GM18505 (cell line): ENCODE results near the gene BNIP1.
"Not testable (repeated sequence)": the region's sequence is repeated elsewhere in the genome, so short reads cannot be mapped to it uniquely, and the experiment has no call there.

Experiments
- ATAC-seq: cut with Tn5 transposase; IDR thresholded peaks from one replicate; pipeline ENCODE4 v1.9.1; 2021; ENCODE audit not compliant: unreplicated experiment
- POLR2A ChIP-seq: IDR thresholded peaks from 4 replicates; pipeline ENCODE4 v1.6.1; 2011; ENCODE audit warnings: borderline replicate concordance; ENCODE audit not compliant: insufficient read depth, insufficient read length; ENCODE audit errors: extremely low read depth

Gene BNIP1

DNA sequence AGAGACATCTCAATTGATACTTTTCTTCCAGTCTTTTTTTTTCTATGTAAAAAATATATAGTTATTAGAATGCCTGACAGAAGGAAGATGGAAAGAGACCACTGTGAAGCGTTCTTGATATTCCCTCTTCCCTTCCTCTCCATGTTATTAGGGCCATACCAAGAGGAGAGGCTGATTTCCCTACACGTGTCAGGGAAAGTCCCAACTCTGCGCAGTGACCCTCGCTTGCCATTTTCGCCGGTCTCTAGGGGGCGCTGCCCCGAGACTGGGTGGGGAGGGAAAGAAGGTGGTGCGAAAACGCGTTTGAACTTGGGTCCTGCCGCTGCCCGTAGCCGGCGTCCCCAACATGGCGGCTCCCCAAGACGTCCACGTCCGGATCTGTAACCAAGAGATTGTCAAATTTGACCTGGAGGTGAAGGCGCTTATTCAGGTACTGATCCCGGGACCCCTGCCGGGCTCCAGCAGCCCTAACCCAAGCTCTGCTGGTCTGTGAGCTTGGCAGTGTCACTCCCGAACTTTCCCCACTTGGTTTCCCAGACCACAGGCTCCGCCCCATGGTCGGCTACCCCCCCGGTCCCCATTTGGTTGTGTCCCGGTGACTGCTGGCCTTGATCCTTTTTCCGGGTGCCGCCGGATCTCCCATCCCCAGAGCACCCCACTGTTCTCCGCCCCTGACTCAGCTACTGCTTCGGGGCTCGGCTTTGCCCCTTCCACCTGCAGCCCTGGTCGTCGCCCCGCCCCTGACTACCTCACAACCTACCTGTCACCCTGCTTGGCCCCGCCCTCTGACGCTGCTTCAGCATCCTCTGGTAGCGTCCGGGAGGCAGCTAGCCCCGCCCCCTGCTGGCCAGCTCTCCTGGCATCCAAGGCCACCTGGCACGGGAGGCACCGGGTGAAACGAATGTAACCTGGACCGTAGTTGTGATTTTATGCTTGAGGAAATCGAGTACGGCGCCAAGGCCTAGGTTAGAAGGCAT, at the start of gene BNIP1:
Gene BNIP1 (plus strand): TSS at position 332 of the 977 bp plus-strand sequence. CDS start 15 bp downstream, at position 347.
- peak; percentile 86 for ATAC-seq
- TF ChIP-seq POLR2A: peak; percentile 86

GRCh38 chr5:173098787-173099186, 45.5 kb upstream of the BNIP1 start:
- no peak for ATAC-seq
- no peak for TF ChIP-seq POLR2A

- ATAC-seq: no peak
- no peak for TF ChIP-seq POLR2A
Measured at GRCh38 chr5:173099461-173099860, 44.9 kb upstream of the BNIP1 start.

DNA sequence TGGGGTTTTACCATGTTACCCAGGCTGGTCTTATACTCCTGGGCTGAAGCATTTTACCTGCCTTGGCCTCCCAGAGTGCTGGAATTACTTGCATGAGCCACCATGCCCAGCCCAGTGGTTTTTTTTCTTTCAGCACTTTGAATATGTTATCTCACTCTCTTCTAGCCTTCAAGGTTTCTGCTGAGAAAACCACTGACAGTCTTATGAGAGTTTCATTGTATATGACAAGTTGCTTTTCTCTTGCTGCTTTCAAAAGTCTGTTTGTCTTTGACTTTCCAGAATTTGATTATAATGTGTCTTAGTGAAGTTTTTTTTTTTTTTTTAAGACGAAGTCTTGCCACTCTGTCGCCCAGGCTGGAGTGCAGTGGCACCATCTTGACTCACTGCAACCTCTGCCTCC, 43.1 kb upstream of the BNIP1 start:
- TF ChIP-seq POLR2A: no peak
- ATAC-seq: no peak

DNA sequence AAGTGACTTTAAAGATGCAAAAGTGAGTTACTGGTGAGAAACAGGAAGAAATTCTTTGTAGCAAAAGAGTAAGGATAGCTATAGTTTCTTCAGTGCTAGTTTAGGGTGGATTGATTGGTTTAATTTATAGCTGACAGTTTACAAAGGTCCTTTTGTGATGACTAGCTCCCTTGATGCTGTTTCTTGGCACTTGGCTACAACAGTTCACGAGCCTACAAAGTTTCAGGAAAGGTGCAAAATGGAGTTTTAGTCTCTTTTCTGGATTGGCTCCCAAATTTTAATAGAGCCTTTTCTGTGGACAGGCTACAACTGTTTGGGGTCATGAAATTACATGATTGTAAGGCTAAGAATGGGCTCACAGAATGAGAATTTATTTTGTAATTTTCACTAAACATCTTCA, 40.9 kb upstream of the BNIP1 start:
- no peak for ATAC-seq
- no peak for TF ChIP-seq POLR2A

GRCh38 chr5:173108914-173109313, 35.4 kb upstream of the BNIP1 start:
- no peak for ATAC-seq
- TF ChIP-seq POLR2A: no peak

DNA sequence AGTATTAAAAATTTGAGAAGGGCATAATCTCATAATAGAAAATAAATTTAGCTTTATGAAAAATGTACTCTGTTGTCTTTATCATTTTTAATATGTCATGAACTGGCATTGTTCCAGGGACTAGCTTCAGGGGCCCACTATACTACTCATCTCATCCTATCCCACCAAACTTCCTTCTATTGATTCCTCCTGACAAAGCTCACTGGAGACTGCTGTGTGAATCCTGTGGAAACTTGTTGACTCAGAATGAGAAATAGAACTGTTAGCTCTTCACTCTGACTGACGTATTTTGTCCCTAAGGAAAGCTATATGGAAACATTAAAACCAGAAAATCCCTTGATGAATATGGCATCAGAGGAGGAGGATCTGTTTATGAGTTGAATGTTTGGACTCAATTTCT, 29.8 kb upstream of the BNIP1 start:
- no peak for TF ChIP-seq POLR2A
- ATAC-seq: no peak

DNA sequence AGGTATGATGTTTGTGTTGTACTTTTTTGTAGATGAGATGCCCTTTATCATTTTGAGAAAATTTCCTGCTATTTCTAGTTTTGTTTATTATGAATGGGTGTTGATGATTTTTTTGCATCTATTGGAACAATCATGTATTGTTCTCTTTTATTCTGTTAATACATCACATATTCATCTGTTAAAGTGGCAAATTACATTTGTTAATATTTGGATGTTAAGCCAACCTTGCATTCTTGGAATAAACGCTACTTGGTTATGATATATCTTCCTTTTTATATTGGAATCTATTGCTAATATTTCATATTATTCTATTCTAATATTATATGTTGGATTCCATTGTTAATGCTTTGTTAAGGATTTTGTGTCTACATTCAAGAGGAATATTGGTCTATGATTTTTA, 24.6 kb upstream of the BNIP1 start:
- TF ChIP-seq POLR2A: no peak

GRCh38 chr5:173123416-173123815, 20.9 kb upstream of the BNIP1 start:
- ATAC-seq: no peak
- no peak for TF ChIP-seq POLR2A

More for the DNA sequence above, 24.6 kb upstream of the BNIP1 start:
- ATAC-seq: no peak

- ATAC-seq: not testable (repeated sequence)
Measured at GRCh38 chr5:173132166-173132565, 12.2 kb upstream of the BNIP1 start.

- ATAC-seq: no peak
- no peak for TF ChIP-seq POLR2A
Measured at GRCh38 chr5:173138707-173139106, 5.6 kb upstream of the BNIP1 start.

GRCh38 chr5:173139631-173140030, 4.7 kb upstream of the BNIP1 start:
- no peak for ATAC-seq
- no peak for TF ChIP-seq POLR2A

DNA sequence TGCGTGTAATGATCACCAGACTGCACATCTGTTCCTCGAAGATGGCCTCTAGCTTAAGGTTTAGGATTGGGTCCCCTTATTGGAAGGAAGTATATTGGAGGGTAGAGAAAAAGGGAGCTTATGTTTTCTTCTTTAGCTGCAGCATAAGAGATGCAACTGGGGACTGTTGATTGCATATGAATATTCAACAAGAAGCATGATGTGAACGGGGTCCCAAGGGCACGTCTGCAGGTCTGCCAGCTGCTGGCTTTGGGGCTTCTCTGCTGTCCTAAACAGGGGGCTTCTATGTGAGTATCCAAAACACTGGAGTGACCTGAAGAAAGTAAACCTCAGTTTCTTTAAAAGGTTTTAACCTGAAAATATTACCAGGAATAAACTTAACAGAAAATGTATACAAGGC, 3.6 kb upstream of the BNIP1 start:
- no peak for TF ChIP-seq POLR2A

DNA sequence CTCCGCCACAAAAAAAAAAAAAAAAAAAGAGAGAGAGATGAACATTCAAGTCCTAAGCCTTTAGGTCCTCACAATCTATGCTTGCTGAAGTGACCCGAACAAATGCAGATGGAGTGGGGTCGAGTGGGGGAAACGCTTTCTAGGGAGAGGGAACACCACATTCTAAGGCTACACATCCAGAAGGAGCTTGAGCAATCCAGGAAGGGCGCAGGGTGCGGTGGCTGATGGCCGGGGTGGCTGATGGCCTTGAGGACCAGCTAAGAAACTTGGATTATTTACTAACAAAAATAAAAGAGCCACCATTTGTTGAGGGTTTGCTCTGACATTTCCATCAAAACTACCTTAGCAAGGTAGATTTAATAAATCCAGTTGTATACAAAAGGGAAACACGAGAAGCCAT, 764 bp upstream of the BNIP1 start:
- no peak for TF ChIP-seq POLR2A
- ATAC-seq: no peak

More for the DNA sequence above, 3.6 kb upstream of the BNIP1 start:
- ATAC-seq: no peak
